ENCODE measurements around the gene SNX25. TPM values are rescaled to one million over a fixed set of nuclear protein-coding genes. Genes with fewer than 3 reads are reported as not detected.

SNX25 gene
- total RNA-seq, 6 experiments from 2014 or later, result 8.0 to 13.0 (median 10.5) TPM

DNA sequence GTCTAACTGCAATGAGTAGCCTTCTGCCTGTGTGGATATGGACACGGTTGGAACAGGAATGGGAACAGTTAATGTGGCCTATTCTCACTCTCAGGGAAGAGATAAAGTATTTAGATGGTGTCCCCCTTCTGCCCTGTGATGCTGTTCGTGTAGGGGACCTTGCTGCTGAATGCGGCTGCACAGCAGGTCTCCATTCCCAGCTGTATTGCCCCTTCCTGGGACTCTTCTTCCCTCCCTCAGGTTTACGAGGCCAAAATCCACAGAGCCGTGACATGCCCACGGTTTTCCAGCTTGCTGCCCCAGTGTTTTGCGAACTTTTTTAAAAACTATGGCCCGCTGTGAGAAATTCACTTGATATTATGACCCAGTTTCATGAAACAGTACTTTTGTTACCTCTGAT is 50.3 kb downstream of the SNX25 start:
- no peak for ATAC-seq
- Histone ChIP-seq H3K9me3 (no peaks in the 10 kb centered on the region), H3K27me3 (no peaks in the 10 kb centered on the region), H3K4me3 (no peak overlapping the region), H3K4me1 (peaks cover 0 to 6% (median 0%) of the 10 kb centered on the region in 4 donors), H3K36me3 (peaks cover 0 to 1% (median 0%) of the 10 kb centered on the region in 4 donors), H3K27ac (no peak overlapping the region)
- no peak for DNase-seq
- intact Hi-C loops (cut with DNase I), result no loop called here
- TF ChIP-seq, protein P1, sequence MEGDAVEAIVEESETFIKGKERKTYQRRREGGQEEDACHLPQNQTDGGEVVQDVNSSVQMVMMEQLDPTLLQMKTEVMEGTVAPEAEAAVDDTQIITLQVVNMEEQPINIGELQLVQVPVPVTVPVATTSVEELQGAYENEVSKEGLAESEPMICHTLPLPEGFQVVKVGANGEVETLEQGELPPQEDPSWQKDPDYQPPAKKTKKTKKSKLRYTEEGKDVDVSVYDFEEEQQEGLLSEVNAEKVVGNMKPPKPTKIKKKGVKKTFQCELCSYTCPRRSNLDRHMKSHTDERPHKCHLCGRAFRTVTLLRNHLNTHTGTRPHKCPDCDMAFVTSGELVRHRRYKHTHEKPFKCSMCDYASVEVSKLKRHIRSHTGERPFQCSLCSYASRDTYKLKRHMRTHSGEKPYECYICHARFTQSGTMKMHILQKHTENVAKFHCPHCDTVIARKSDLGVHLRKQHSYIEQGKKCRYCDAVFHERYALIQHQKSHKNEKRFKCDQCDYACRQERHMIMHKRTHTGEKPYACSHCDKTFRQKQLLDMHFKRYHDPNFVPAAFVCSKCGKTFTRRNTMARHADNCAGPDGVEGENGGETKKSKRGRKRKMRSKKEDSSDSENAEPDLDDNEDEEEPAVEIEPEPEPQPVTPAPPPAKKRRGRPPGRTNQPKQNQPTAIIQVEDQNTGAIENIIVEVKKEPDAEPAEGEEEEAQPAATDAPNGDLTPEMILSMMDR (IDR thresholded peaks at IDR 0.05), result no peak
- no peak for TF ChIP-seq POLR2A (IDR thresholded peaks at IDR 0.05)
- WGBS (ENCODE audit: insufficient coverage, low coverage, low lambda C conversion rate, missing lambda C conversion rate), result 90% methylated on average over 5 of the region's 8 CpGs

DNA sequence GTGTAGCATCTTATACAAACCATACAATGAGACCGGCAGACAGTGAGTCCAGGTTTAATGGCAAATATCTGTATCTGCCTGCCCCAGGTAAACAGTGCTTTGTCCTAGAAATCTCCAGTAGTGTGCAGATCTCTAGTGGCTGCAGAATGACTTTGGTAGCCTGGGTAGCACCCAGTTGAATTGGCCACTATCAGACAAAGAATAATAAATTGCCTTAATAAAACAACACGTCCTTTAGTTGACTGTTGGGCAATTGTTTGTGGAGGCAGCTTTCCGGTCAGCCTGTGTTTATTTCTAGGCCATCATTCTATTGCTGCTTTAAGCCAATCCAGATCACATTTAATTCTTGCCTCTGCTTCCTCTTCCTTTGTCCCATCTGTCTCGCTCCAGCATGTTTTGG is 52.5 kb downstream of the SNX25 start:
- no peak overlapping the region for H3K27ac ChIP-seq
- no peak for TF ChIP-seq POLR2A (IDR thresholded peaks at IDR 0.05)
- TF ChIP-seq, protein P1 (IDR thresholded peaks at IDR 0.05), result no peak
- ATAC-seq (peak; percentile 46 to 82 (median 62)), DNase-seq (no peak)
- no peaks in the 10 kb centered on the region for H3K9me3 ChIP-seq
- H3K36me3 ChIP-seq, result peaks cover 0 to 1% (median 0%) of the 10 kb centered on the region in 4 donors
- H3K4me3 ChIP-seq, result no peak overlapping the region
- no peaks in the 10 kb centered on the region for H3K27me3 ChIP-seq
- 46% methylated on average over 4 of the region's 4 CpGs for WGBS (ENCODE audit: insufficient coverage, low coverage, low lambda C conversion rate, missing lambda C conversion rate)
- H3K4me1 ChIP-seq, result peaks cover 0 to 6% (median 0%) of the 10 kb centered on the region in 4 donors
- intact Hi-C loops (cut with DNase I), result no loop called here

DNA sequence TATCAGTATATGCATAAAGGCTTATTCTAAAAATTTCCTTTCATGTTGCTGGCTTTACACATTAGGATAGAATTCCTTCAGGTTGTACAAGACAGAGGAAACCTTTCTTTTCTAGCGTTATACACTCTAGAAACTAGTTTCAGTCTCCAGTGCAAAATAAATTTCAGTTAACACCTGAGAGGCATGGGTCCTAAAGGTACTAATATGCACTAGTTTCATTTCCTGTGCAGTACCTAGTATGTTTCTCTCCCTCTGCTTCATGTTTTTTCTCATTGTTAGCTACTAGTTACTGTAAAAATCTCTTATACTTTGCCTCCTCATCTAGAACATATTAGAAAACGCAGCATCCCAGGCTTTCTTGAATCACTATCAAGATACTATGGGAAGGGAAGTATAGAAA is 54.0 kb downstream of the SNX25 start:
- DNase-seq, result no peak
- Histone ChIP-seq H3K9me3 (no peaks in the 10 kb centered on the region), H3K4me3 (no peak overlapping the region), H3K4me1 (peaks cover 0 to 6% (median 0%) of the 10 kb centered on the region in 4 donors), H3K27ac (no peak overlapping the region), H3K27me3 (no peaks in the 10 kb centered on the region), H3K36me3 (peaks cover 0 to 6% (median under 1%) of the 10 kb centered on the region in 4 donors)
- no peak for ATAC-seq
- TF ChIP-seq, protein P1 (IDR thresholded peaks at IDR 0.05), result no peak
- TF ChIP-seq POLR2A (IDR thresholded peaks at IDR 0.05), result no peak
- 72% methylated on average over 2 of the region's 2 CpGs for WGBS (ENCODE audit: insufficient coverage, low coverage, low lambda C conversion rate, missing lambda C conversion rate)
- intact Hi-C loops (cut with DNase I), result no loop called here

DNA sequence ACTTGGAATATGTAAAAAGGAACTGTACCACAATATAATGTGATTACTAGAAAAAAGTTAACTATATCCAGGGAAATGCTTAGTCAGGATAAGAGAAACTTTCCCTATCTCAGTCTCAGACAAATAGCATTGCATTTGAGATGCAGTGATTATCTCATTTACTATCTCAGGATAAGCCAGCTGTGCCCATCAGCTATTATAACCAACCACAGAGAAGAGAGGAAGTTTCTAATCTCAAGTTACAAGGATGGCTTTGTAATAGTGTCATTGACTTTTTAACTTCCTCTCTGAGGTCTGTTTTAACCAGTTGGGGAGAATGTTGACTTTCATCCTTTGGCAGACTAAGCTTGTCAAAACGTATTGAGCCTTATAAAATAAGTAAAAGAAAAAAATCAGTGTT is 56.5 kb downstream of the SNX25 start:
- intact Hi-C loops (cut with DNase I), result no loop called here
- DNase-seq (no peak), ATAC-seq (no peak)
- H3K4me3 ChIP-seq, result no peak overlapping the region
- H3K36me3 ChIP-seq, result peaks cover 0 to 6% (median under 1%) of the 10 kb centered on the region in 4 donors
- H3K9me3 ChIP-seq, result no peaks in the 10 kb centered on the region
- H3K27me3 ChIP-seq, result no peaks in the 10 kb centered on the region
- 50% methylated on average over 1 of the region's 1 CpG for WGBS (ENCODE audit: insufficient coverage, low coverage, low lambda C conversion rate, missing lambda C conversion rate)
- TF ChIP-seq, protein P1 (IDR thresholded peaks at IDR 0.05), result no peak
- no peak for TF ChIP-seq POLR2A (IDR thresholded peaks at IDR 0.05)
- H3K27ac ChIP-seq, result no peak overlapping the region
- H3K4me1 ChIP-seq, result peaks cover 0 to 6% (median 0%) of the 10 kb centered on the region in 4 donors

DNA sequence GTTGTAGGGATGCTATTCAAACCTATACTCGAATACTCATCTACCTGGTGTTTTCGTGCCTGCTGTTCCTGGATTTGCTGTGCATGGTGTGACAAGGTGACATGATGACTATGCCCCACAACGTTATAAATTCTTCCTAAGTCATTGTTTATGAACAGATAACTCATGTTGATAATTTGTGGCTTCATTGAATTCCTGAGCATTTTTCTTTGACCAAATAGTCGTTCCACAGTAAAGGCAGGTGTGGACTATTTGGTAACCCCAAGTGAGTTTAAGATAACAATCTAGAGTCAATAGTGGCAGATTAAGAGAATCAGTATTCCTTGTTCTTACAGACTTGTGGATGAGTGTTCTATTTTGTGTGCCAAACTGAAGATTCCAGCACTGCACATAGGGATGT is 59.9 kb downstream of the SNX25 start:
- 71% methylated on average over 4 of the region's 4 CpGs for WGBS (ENCODE audit: insufficient coverage, low coverage, low lambda C conversion rate, missing lambda C conversion rate)
- intact Hi-C loops (cut with DNase I), result no loop called here

More for the DNA sequence above, 59.9 kb downstream of the SNX25 start:
- DNase-seq (no peak), ATAC-seq (no peak)
- Histone ChIP-seq H3K27me3 (no peaks in the 10 kb centered on the region), H3K36me3 (peaks cover 0 to 6% (median 0%) of the 10 kb centered on the region in 4 donors), H3K27ac (no peak overlapping the region), H3K9me3 (no peaks in the 10 kb centered on the region), H3K4me1 (no peaks in the 10 kb centered on the region), H3K4me3 (no peak overlapping the region)
- TF ChIP-seq, protein P1 (IDR thresholded peaks at IDR 0.05), result no peak
- no peak for TF ChIP-seq POLR2A (IDR thresholded peaks at IDR 0.05)
